Measurements from ENCODE around the gene AATK. TPM values are rescaled to one million over a fixed set of nuclear protein-coding genes. Genes with fewer than 3 reads are reported as not detected.

The AATK gene
- total and polyA plus RNA-seq, 2 donors (not counting 3 experiments of a cell fraction or from before 2014, with no cell fraction given), result 0.69 to 1.00 TPM

- ChIA-PET POLR2A (no interaction called here), CTCF (no interaction called here)
- no peak overlapping the region for H2AFZ ChIP-seq (ENCODE audit: low read depth, low read length)
- H3K27me3 ChIP-seq (ENCODE audit: control insufficient read depth in 2 of 2, insufficient read depth in 2 of 2, low read length in 2 of 2), result no peaks in the 10 kb centered on the region
- dilution Hi-C loops (cut with MboI; ENCODE audit: extremely low pct_ligation_motif_present, low sequenced_read_pairs) (no loop called here), intact Hi-C loops (cut with micrococcal nuclease) (no loop called here)
- no peak overlapping the region for H3K9ac ChIP-seq (replicated peaks; ENCODE audit: extremely low read depth, insufficient read depth, low read length)
- no TSS peak for BruUV-seq (replicated peaks)
- no peak overlapping the region for H3K4me2 ChIP-seq (ENCODE audit: insufficient read depth, low read length)
- no peak for TF ChIP-seq JUN (IDR thresholded peaks at IDR 0.05; ENCODE audit: borderline replicate concordance, insufficient read depth, insufficient read length, low read depth)
- no peaks in the 10 kb centered on the region for H3K79me2 ChIP-seq (ENCODE audit: control insufficient read depth, insufficient read depth, low read length)
- H3K4me3 ChIP-seq (replicated peaks in 1 of 3; ENCODE audit: insufficient read depth in 1 of 3, low read depth in 1 of 3, low read length in 3 of 3), result no peak overlapping the region
- H4K20me1 ChIP-seq (replicated peaks; ENCODE audit: control insufficient read depth, extremely low read depth, insufficient read depth, low read length), result no peaks in the 10 kb centered on the region
- no peaks in the 10 kb centered on the region for H3K9me3 ChIP-seq (replicated peaks; ENCODE audit: control insufficient read depth, insufficient read depth, low read length)
- no peaks in the 10 kb centered on the region for H3K36me3 ChIP-seq (ENCODE audit: control insufficient read depth in 2 of 2, extremely low read depth in 1 of 2, insufficient read depth in 2 of 2, low read length in 2 of 2)
- no peak for DNase-seq (ENCODE audit: low read depth, low spot score)
- no peaks in the 10 kb centered on the region for H3K4me1 ChIP-seq (ENCODE audit: control insufficient read depth, extremely low read depth, insufficient read depth, low read length)
- H3K27ac ChIP-seq (ENCODE audit: insufficient read depth, low read depth, low read length), result no peak overlapping the region
- FAIRE-seq, result no peak
- no peaks in the 10 kb centered on the region for H3K9me1 ChIP-seq (replicated peaks; ENCODE audit: control insufficient read depth, extremely low read depth, insufficient read depth, low read length)
Measured at GRCh38 chr17:81130385-81131361, 35.3 kb downstream of the AATK start.

- no TSS peak for BruUV-seq (replicated peaks)
- ChIA-PET CTCF (no interaction called here), POLR2A (no interaction called here)
- Histone ChIP-seq H3K4me1 (ENCODE audit: control insufficient read depth, extremely low read depth, insufficient read depth, low read length) (no peaks in the 10 kb centered on the region), H3K27me3 (ENCODE audit: control insufficient read depth in 2 of 2, insufficient read depth in 2 of 2, low read length in 2 of 2) (no peaks in the 10 kb centered on the region), H3K4me3 (replicated peaks in 1 of 3; ENCODE audit: insufficient read depth in 1 of 3, low read depth in 1 of 3, low read length in 3 of 3) (no peak overlapping the region), H3K27ac (ENCODE audit: insufficient read depth, low read depth, low read length) (no peak overlapping the region), H3K79me2 (ENCODE audit: control insufficient read depth, insufficient read depth, low read length) (no peaks in the 10 kb centered on the region), H2AFZ (ENCODE audit: low read depth, low read length) (no peak overlapping the region), H3K9me1 (replicated peaks; ENCODE audit: control insufficient read depth, extremely low read depth, insufficient read depth, low read length) (no peaks in the 10 kb centered on the region), H3K9me3 (replicated peaks; ENCODE audit: control insufficient read depth, insufficient read depth, low read length) (no peaks in the 10 kb centered on the region), H3K36me3 (ENCODE audit: control insufficient read depth in 2 of 2, extremely low read depth in 1 of 2, insufficient read depth in 2 of 2, low read length in 2 of 2) (no peaks in the 10 kb centered on the region), H4K20me1 (replicated peaks; ENCODE audit: control insufficient read depth, extremely low read depth, insufficient read depth, low read length) (no peaks in the 10 kb centered on the region), H3K9ac (replicated peaks; ENCODE audit: extremely low read depth, insufficient read depth, low read length) (no peak overlapping the region), H3K4me2 (ENCODE audit: insufficient read depth, low read length) (no peak overlapping the region)
- no peak for DNase-seq (ENCODE audit: low read depth, low spot score)
- intact Hi-C loops (cut with micrococcal nuclease) (no loop called here), dilution Hi-C loops (cut with MboI; ENCODE audit: extremely low pct_ligation_motif_present, low sequenced_read_pairs) (no loop called here)
- TF ChIP-seq POLR2A (IDR thresholded peaks at IDR 0.05; ENCODE audit: low read depth, low read length) (no peak), MYC (IDR thresholded peaks at IDR 0.05; ENCODE audit: low read depth, low read length) (no peak), FOS (IDR thresholded peaks at IDR 0.05; ENCODE audit: borderline replicate concordance, insufficient read depth, low read length) (no peak), JUN (IDR thresholded peaks at IDR 0.05; ENCODE audit: borderline replicate concordance, insufficient read depth, insufficient read length, low read depth) (no peak), EZH2 (IDR thresholded peaks at IDR 0.05; ENCODE audit: borderline replicate concordance, low read depth, low read length, severe bottlenecking) (no peak), MAX (IDR thresholded peaks at IDR 0.05; ENCODE audit: insufficient read depth, insufficient read length) (no peak), GATA2 (IDR thresholded peaks at IDR 0.05; ENCODE audit: insufficient read depth, insufficient read length, low read depth, low read length) (no peak), CTCF (IDR thresholded peaks at IDR 0.05; ENCODE audit: extremely low read depth in 1 of 2, insufficient read depth in 1 of 2, low read depth in 1 of 2, low read length in 2 of 2) (no peak), POLR2AphosphoS5 (IDR thresholded peaks at IDR 0.05; ENCODE audit: insufficient read depth, low read depth, low read length) (no peak)
- no peak for FAIRE-seq
Measured at GRCh38 chr17:81129711-81130367, 36.2 kb downstream of the AATK start.

Measured in endothelial cell of umbilical vein (primary cell).